HepG2 (cell line): ENCODE measurements around the gene HACD2. TPM values are rescaled to one million over a fixed set of nuclear protein-coding genes. Genes with fewer than 3 reads are reported as not detected.

Source experiments
- ATAC-seq: fragments of 200-7000 bp; cut with Tn5 transposase; 3 replicates; pipeline ENCODE4 v1.9.1; 2020; ENCODE audit warnings: mild to moderate bottlenecking, moderate library complexity
- BruUV-seq: library from RNA; stranded (reverse); fragments of 400-500 nt; replicated peaks from 2 replicates; lab custom pipeline; 2021; lab: Mats Ljungman, UMichigan
- CTCF ChIA-PET: fragments of 300-600 bp; formaldehyde crosslinking; extraction: SDS; loops from one replicate; lab custom pipeline; 2021; ENCODE audit warnings: low total read pairs, inconsistent platforms, low intra/inter-chr PET ratio; lab: Yijun Ruan, JAX
- POLR2A ChIA-PET: fragments of 350-600 bp; sonication (Branson Sonifier 250); formaldehyde crosslinking; loops from one replicate; lab custom pipeline; 2020; ENCODE audit warnings: antibody characterized with exemption, inconsistent platforms; lab: Yijun Ruan, JAX
- DNase-seq: peaks from one replicate; pipeline ENCODE4 v3.0.0-alpha.2; 2015; ENCODE audit warnings: low spot score
- FAIRE-seq: peaks from 3 replicates; lab custom pipeline; 2011; peaks lifted over from hg19 to GRCh38; lab: Jason Lieb, UNC
- H2AFZ ChIP-seq: one replicate; pipeline ENCODE4 v1.6.1; 2011; ENCODE audit warnings: low read length, inconsistent platforms
- H3K27ac ChIP-seq: fragments of 300-600 bp; 3 replicates; pipeline ENCODE4 v1.8.0; 2011; ENCODE audit warnings: mixed run types, mild to moderate bottlenecking, mixed read lengths, low read length, inconsistent platforms; ENCODE audit not compliant: insufficient read depth; ENCODE audit errors: extremely low read length
- H3K27me3 ChIP-seq, 2 experiments: fragments of 200-600 bp in 1 of 2; 2 replicates in 1 of 2; 3 replicates in 1 of 2; pipeline versions ENCODE4 v1.6.0 to v1.8.0; 2011; ENCODE audit warnings: low read length in 2 of 2, mild to moderate bottlenecking in 2 of 2, moderate library complexity in 2 of 2, inconsistent platforms in 1 of 2; ENCODE audit not compliant: insufficient read depth in 2 of 2, control insufficient read depth in 1 of 2
- H3K36me3 ChIP-seq, 2 experiments: fragments of 200-600 bp in 1 of 2; replicated peaks in 1 of 2; 2 replicates in 1 of 2; 3 replicates in 1 of 2; pipeline versions ENCODE4 v1.5.1 to v1.8.0; 2011; ENCODE audit warnings: low read length in 2 of 2, inconsistent platforms in 1 of 2; ENCODE audit not compliant: insufficient read depth in 2 of 2, control insufficient read depth in 1 of 2
- H3K4me1 ChIP-seq: 2 replicates; pipeline ENCODE4 v1.5.1; 2012; ENCODE audit warnings: low read length, inconsistent platforms; ENCODE audit not compliant: insufficient read depth
- H3K4me2 ChIP-seq: 2 replicates; pipeline ENCODE4 v1.6.0; 2011; ENCODE audit warnings: low read depth, low read length, inconsistent platforms
- H3K4me3 ChIP-seq, 3 experiments: fragments of 200-600 bp in 1 of 3; sonication (generic), shearing (Covaris generic) in 1 of 3; replicated peaks in 1 of 3; 2 replicates each; pipeline ENCODE4 v1.5.1; 2011 to 2016; ENCODE audit warnings: low read length in 3 of 3, inconsistent platforms in 2 of 3, low read depth in 2 of 3, mild to moderate bottlenecking in 2 of 3, control low read depth in 1 of 3, mixed read lengths in 1 of 3; ENCODE audit not compliant: insufficient read depth in 1 of 3
- H3K79me2 ChIP-seq: one replicate; pipeline ENCODE4 v1.6.1; 2011; ENCODE audit warnings: low read length, inconsistent platforms; ENCODE audit not compliant: insufficient read depth
- H3K9ac ChIP-seq: 2 replicates; pipeline ENCODE4 v1.6.0; 2011; ENCODE audit warnings: mild to moderate bottlenecking, low read depth, low read length, inconsistent platforms; ENCODE audit not compliant: insufficient read depth
- H3K9me3 ChIP-seq: 2 replicates; pipeline ENCODE4 v1.5.1; 2012; ENCODE audit warnings: mild to moderate bottlenecking, low read length
- H4K20me1 ChIP-seq: 2 replicates; pipeline ENCODE4 v1.6.0; 2011; ENCODE audit warnings: inconsistent platforms, mild to moderate bottlenecking, low read length, moderate library complexity; ENCODE audit not compliant: insufficient read depth
- MIXL1 ChIP-seq: IDR thresholded peaks from 2 replicates; pipeline ENCODE4 v1.6.1; 2016
- NFIB ChIP-seq: sonication (generic); formaldehyde crosslinking; IDR thresholded peaks from 2 replicates; pipeline ENCODE4 v1.9.0; 2021; ENCODE audit warnings: missing genetic modification reagents, mild to moderate bottlenecking, borderline replicate concordance
- THYN1 ChIP-seq: sonication (generic); formaldehyde crosslinking; IDR thresholded peaks from 2 replicates; pipeline ENCODE4 v1.8.1; 2023; ENCODE audit warnings: low read depth, mild to moderate bottlenecking, moderate library complexity, missing genetic modification reagents, borderline replicate concordance
- ZHX2 ChIP-seq, 2 experiments: sonication (generic) in 1 of 2; formaldehyde crosslinking in 1 of 2; IDR thresholded peaks; 2 replicates each; pipeline versions ENCODE4 v1.6.1 to v1.9.0; 2014 to 2022; ENCODE audit warnings: antibody characterized with exemption in 1 of 2, borderline replicate concordance in 1 of 2, inconsistent platforms in 1 of 2, low read depth in 1 of 2, missing genetic modification reagents in 1 of 2
- ZNF274 ChIP-seq: sonication (generic); formaldehyde crosslinking; IDR thresholded peaks from 2 replicates; pipeline ENCODE4 v1.5.1; 2020; ENCODE audit warnings: mild to moderate bottlenecking, missing genetic modification reagents
- ZNF354B ChIP-seq: sonication (generic); formaldehyde crosslinking; IDR thresholded peaks from 2 replicates; pipeline ENCODE4 v1.8.0; 2022; ENCODE audit warnings: mild to moderate bottlenecking, missing genetic modification reagents
- WGBS: methylation state at CpG from one replicate; pipeline ENCODE4 v1.1.6; 2017; ENCODE audit warnings: low lambda C conversion rate; 5-methylcytosine and 5-hydroxymethylcytosine counted together
- in situ Hi-C: cut with HindIII; loops from 2 replicates; pipeline ENCODE4 v1.10.0; 2017; ENCODE audit warnings: low pct_unique_long_range_greater_than_20kb; ENCODE audit not compliant: extremely low pct_ligation_motif_present
- intact Hi-C: fragments of 100-400 bp; cut with micrococcal nuclease; formaldehyde crosslinking; loops from one replicate; pipeline ENCODE4 v1.10.0; 2022; ENCODE audit not compliant: unreplicated experiment
- polyA plus RNA-seq, 8 experiments: library from polyadenylated mRNA; depleted of rRNA in 3 of 8; stranded (reverse) in 7 of 8; unstranded in 1 of 8; fragments of >200 nt; fragmentation: Illumina TruSeq in 4 of 8; extraction: Trizol in 4 of 8; gene quantifications; 2 replicates each; pipeline versions ENCODE4 v1.2.1 to v1.2.3, GENCODE V29; 2011 to 2016; ENCODE audit warnings: low read depth in 4 of 8, missing spikeins in 1 of 8, mixed read lengths in 1 of 8; ENCODE audit not compliant: insufficient read depth in 1 of 8
- total RNA-seq, 5 experiments: library from RNA; depleted of rRNA; stranded (reverse); fragments of >200 nt; fragmentation: Illumina TruSeq; extraction: Trizol; gene quantifications; 2 replicates each; pipeline ENCODE4 v1.2.3, GENCODE V29; 2016; ENCODE audit warnings: low read depth in 1 of 5

HACD2 gene
- total and polyA plus RNA-seq, 2 of the 13 experiments (the other 11 are each of a cell fraction or from before 2014, with no cell fraction given) = 47.0 to 50.4 TPM

- ChIA-PET POLR2A (interaction anchor here (2.0 kb wide), 1 partner anchor 11 kb away, joined by 7 read pairs; no protein-coding TSS in a partner anchor), CTCF (no interaction called here)
- in situ Hi-C loops = no loop called here
- no peak overlapping the region for H3K4me3 ChIP-seq
- ATAC-seq (no peak), DNase-seq (no peak), FAIRE-seq (no peak)
- H3K27me3 ChIP-seq = no peaks in the 10 kb centered on the region
- TF ChIP-seq ZNF274 (CRISPR knock-in tag) = no peak
- no peak for TF ChIP-seq THYN1 (CRISPR knock-in tag)
- TF ChIP-seq NFIB (CRISPR knock-in tag) = no peak
- no peak for TF ChIP-seq MIXL1
- no peak for TF ChIP-seq ZNF354B (CRISPR knock-in tag)
- TF ChIP-seq ZHX2 (IDR thresholded peaks at IDR 0.05; ENCODE audit: low read depth) = no peak
- TF ChIP-seq ZHX2 (CRISPR knock-in tag; IDR thresholded peaks at IDR 0.05; ENCODE audit: borderline replicate concordance) = no peak
- H3K36me3 ChIP-seq = peaks cover 7 to 19% of the 10 kb centered on the region in 2 experiments
- no peak overlapping the region for H3K27ac ChIP-seq
- H4K20me1 ChIP-seq = no peaks in the 10 kb centered on the region
- peaks cover 32% of the 10 kb centered on the region for H3K4me1 ChIP-seq
- H2AFZ ChIP-seq = no peak overlapping the region
- intact Hi-C loops = no loop called here
- H3K79me2 ChIP-seq = no peaks in the 10 kb centered on the region
- H3K9me3 ChIP-seq = no peaks in the 10 kb centered on the region
- WGBS = 96% methylated on average over 6 of the region's 6 CpGs
- no TSS peak for BruUV-seq
- H3K4me2 ChIP-seq = no peak overlapping the region
- H3K9ac ChIP-seq = no peak overlapping the region
Observed at GRCh38 chr3:123616593-123616992, 31.7 kb upstream of the HACD2 start.
